Endothelial cell of umbilical vein (primary cell): ENCODE measurements around the gene TRAPPC12. TPM values are rescaled to one million over a fixed set of nuclear protein-coding genes. Genes with fewer than 3 reads are reported as not detected.

Experiments used
- BruUV-seq: library from RNA; stranded (reverse); fragments of 400-500 nt; replicated peaks from 2 replicates; lab custom pipeline; 2021; lab: Mats Ljungman, UMichigan
- CTCF ChIA-PET: fragments of 300-600, 350-600 bp; sonication (Branson Sonifier 250); formaldehyde crosslinking; loops from one replicate; lab custom pipeline; 2021; ENCODE audit warnings: antibody characterized with exemption, inconsistent platforms; lab: Charles Lee
- POLR2A ChIA-PET: fragments of 300-600, 350-600 bp; sonication (Branson Sonifier 250); formaldehyde crosslinking; loops from one replicate; lab custom pipeline; 2021; ENCODE audit warnings: antibody characterized with exemption, inconsistent platforms; lab: Charles Lee
- DNase-seq: peaks from one replicate; pipeline ENCODE4 v3.0.0-alpha.2; 2011; ENCODE audit warnings: low read depth, low spot score
- FAIRE-seq: peaks from 2 replicates; lab custom pipeline; 2011; peaks lifted over from hg19 to GRCh38; lab: Jason Lieb, UNC
- H2AFZ ChIP-seq: 2 replicates; pipeline ENCODE4 v1.6.0; 2012; ENCODE audit warnings: low read depth, low read length, control low read depth, inconsistent platforms
- H3K27ac ChIP-seq: 2 replicates; pipeline ENCODE4 v1.5.1; 2011; ENCODE audit warnings: low read depth, mild to moderate bottlenecking, control low read depth, low read length, moderate library complexity; ENCODE audit not compliant: insufficient read depth
- H3K27me3 ChIP-seq, 2 experiments: 2 replicates each; pipeline versions ENCODE4 v1.6.0 to v1.6.1; 2011; ENCODE audit warnings: low read length in 2 of 2, mixed read lengths in 1 of 2; ENCODE audit not compliant: control insufficient read depth in 2 of 2, insufficient read depth in 2 of 2
- H3K36me3 ChIP-seq, 2 experiments: 2 replicates in 1 of 2; 3 replicates in 1 of 2; pipeline ENCODE4 v1.5.1; 2011; ENCODE audit warnings: low read length in 2 of 2, mild to moderate bottlenecking in 1 of 2, moderate library complexity in 1 of 2; ENCODE audit not compliant: control insufficient read depth in 2 of 2, insufficient read depth in 2 of 2; ENCODE audit errors: extremely low read depth in 1 of 2
- H3K4me1 ChIP-seq: 3 replicates; pipeline ENCODE4 v1.5.1; 2011; ENCODE audit warnings: mild to moderate bottlenecking, low read length; ENCODE audit not compliant: control insufficient read depth, insufficient read depth; ENCODE audit errors: extremely low read depth
- H3K4me2 ChIP-seq: 2 replicates; pipeline ENCODE4 v1.6.1; 2011; ENCODE audit warnings: low read length, control low read depth, mixed read lengths; ENCODE audit not compliant: insufficient read depth
- H3K4me3 ChIP-seq, 3 experiments: fragments of 200-600 bp in 1 of 3; sonication (generic), shearing (Covaris generic) in 1 of 3; replicated peaks in 1 of 3; 2 replicates each; pipeline ENCODE4 v1.5.1; 2011 to 2016; ENCODE audit warnings: control low read depth in 3 of 3, low read length in 3 of 3, mild to moderate bottlenecking in 2 of 3, inconsistent platforms in 1 of 3, low read depth in 1 of 3, moderate library complexity in 1 of 3; ENCODE audit not compliant: insufficient read depth in 1 of 3
- H3K79me2 ChIP-seq: 2 replicates; pipeline ENCODE4 v1.6.0; 2012; ENCODE audit warnings: low read length, inconsistent platforms; ENCODE audit not compliant: control insufficient read depth, insufficient read depth
- H3K9ac ChIP-seq: replicated peaks from 2 replicates; pipeline ENCODE3; 2011; ENCODE audit warnings: low read length, control low read depth; ENCODE audit not compliant: insufficient read depth; ENCODE audit errors: extremely low read depth
- H3K9me1 ChIP-seq: replicated peaks from 3 replicates; pipeline ENCODE4 v1.6.0; 2011; ENCODE audit warnings: mild to moderate bottlenecking, low read length; ENCODE audit not compliant: control insufficient read depth, insufficient read depth; ENCODE audit errors: extremely low read depth
- H3K9me3 ChIP-seq: replicated peaks from 2 replicates; pipeline ENCODE4 v1.5.1; 2012; ENCODE audit warnings: low read length, inconsistent platforms; ENCODE audit not compliant: control insufficient read depth, insufficient read depth
- H4K20me1 ChIP-seq: replicated peaks from 2 replicates; pipeline ENCODE3; 2011; ENCODE audit warnings: mild to moderate bottlenecking, low read length; ENCODE audit not compliant: control insufficient read depth, insufficient read depth; ENCODE audit errors: extremely low read depth
- EZH2 ChIP-seq: IDR thresholded peaks from 2 replicates; pipeline ENCODE4 v1.6.1; 2012; ENCODE audit warnings: borderline replicate concordance, low read depth, mild to moderate bottlenecking, moderate library complexity, low read length, inconsistent platforms; ENCODE audit not compliant: severe bottlenecking
- FOS ChIP-seq: IDR thresholded peaks from 2 replicates; pipeline ENCODE4 v1.6.1; 2011; ENCODE audit warnings: mild to moderate bottlenecking, low read length, moderate library complexity, borderline replicate concordance; ENCODE audit not compliant: insufficient read depth
- JUN ChIP-seq: IDR thresholded peaks from 2 replicates; pipeline ENCODE4 v1.6.1; 2011; ENCODE audit warnings: borderline replicate concordance, low read depth; ENCODE audit not compliant: insufficient read length, insufficient read depth
- MYC ChIP-seq: IDR thresholded peaks from one replicate; pipeline ENCODE4 v1.6.1; 2011; ENCODE audit warnings: mild to moderate bottlenecking, low read depth, low read length
- POLR2AphosphoS5 ChIP-seq: IDR thresholded peaks from 2 replicates; pipeline ENCODE4 v1.6.1; 2012; ENCODE audit warnings: low read depth, mild to moderate bottlenecking, control low read depth, low read length, moderate library complexity; ENCODE audit not compliant: insufficient read depth
- dilution Hi-C: fragments of 300-500 bp; cut with MboI; formaldehyde crosslinking; loops from one replicate; pipeline ENCODE4 v1.15.0; 2019; ENCODE audit warnings: low sequenced_read_pairs; ENCODE audit not compliant: extremely low pct_ligation_motif_present
- intact Hi-C: fragments of 100-400 bp; cut with micrococcal nuclease; formaldehyde crosslinking; loops from one replicate; pipeline ENCODE4 v1.10.0; 2022
- polyA plus RNA-seq, 4 experiments: library from polyadenylated mRNA; depleted of rRNA in 3 of 4; stranded (reverse) in 3 of 4; unstranded in 1 of 4; fragments of >200 nt; gene quantifications; 2 replicates each; pipeline versions ENCODE4 v1.2.1 to v1.2.3, GENCODE V29; 2011 to 2012; ENCODE audit warnings: missing spikeins in 1 of 4
- total RNA-seq: library from RNA; stranded (reverse); gene quantifications from 2 replicates; pipeline ENCODE4 v1.2.3, GENCODE V29; 2021
- TF ChIP-seq, protein P1 (sequence below), 2 donors: IDR thresholded peaks; 1 replicate in 1 of 2; 2 replicates in 1 of 2; pipeline ENCODE4 v1.5.1; 2011; ENCODE audit warnings: low read length in 2 of 2, mild to moderate bottlenecking in 2 of 2, moderate library complexity in 2 of 2, control low read depth in 1 of 2, inconsistent platforms in 1 of 2, low read depth in 1 of 2; ENCODE audit not compliant: insufficient read depth in 1 of 2; ENCODE audit errors: extremely low read depth in 1 of 2

Gene TRAPPC12
- total and polyA plus RNA-seq, 2 donors (not counting 3 experiments of a cell fraction or from before 2014, with no cell fraction given), result 47.5 to 81.5 TPM

DNA sequence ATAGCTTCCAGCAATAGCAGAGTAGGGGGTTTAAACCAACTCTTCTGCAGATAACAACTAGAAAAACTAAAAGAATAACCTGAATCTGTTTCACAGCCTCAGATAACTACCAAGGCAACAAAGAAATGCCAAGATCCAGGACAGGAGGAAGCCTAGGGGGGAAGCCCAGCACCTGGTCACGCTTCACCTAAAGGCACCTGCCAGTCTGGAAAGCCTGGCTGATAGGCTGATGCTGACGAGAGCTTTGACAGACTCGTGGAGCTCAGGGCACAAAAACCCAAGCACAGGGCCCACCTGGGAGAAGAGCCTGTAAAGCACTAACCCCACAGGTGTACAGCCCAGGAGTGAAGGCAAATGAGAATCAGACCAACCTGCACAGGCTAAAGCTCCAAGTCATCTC lies 24.5 kb upstream of the TRAPPC12 start:
- Histone ChIP-seq H3K27ac (no peak overlapping the region), H3K79me2 (peaks cover 9% of the 10 kb centered on the region), H3K9ac (no peak overlapping the region), H2AFZ (no peak overlapping the region), H3K4me2 (no peak overlapping the region), H3K36me3 (peaks cover 2 to 3% of the 10 kb centered on the region in 2 experiments), H3K9me1 (no peaks in the 10 kb centered on the region), H3K4me3 (no peak overlapping the region), H3K4me1 (no peaks in the 10 kb centered on the region), H4K20me1 (no peaks in the 10 kb centered on the region), H3K27me3 (no peaks in the 10 kb centered on the region), H3K9me3 (no peaks in the 10 kb centered on the region)
- DNase-seq (no peak), FAIRE-seq (no peak)
- dilution Hi-C loops (no loop called here), intact Hi-C loops (no loop called here)
- ChIA-PET POLR2A (no interaction called here), CTCF (no interaction called here)
- no peak for TF ChIP-seq POLR2AphosphoS5
- no peak for TF ChIP-seq EZH2
- no peak for TF ChIP-seq JUN
- no peak for TF ChIP-seq FOS
- TF ChIP-seq, protein P1, sequence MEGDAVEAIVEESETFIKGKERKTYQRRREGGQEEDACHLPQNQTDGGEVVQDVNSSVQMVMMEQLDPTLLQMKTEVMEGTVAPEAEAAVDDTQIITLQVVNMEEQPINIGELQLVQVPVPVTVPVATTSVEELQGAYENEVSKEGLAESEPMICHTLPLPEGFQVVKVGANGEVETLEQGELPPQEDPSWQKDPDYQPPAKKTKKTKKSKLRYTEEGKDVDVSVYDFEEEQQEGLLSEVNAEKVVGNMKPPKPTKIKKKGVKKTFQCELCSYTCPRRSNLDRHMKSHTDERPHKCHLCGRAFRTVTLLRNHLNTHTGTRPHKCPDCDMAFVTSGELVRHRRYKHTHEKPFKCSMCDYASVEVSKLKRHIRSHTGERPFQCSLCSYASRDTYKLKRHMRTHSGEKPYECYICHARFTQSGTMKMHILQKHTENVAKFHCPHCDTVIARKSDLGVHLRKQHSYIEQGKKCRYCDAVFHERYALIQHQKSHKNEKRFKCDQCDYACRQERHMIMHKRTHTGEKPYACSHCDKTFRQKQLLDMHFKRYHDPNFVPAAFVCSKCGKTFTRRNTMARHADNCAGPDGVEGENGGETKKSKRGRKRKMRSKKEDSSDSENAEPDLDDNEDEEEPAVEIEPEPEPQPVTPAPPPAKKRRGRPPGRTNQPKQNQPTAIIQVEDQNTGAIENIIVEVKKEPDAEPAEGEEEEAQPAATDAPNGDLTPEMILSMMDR (IDR thresholded peaks at IDR 0.05; ENCODE audit: extremely low read depth in 1 of 2, insufficient read depth in 1 of 2, low read depth in 1 of 2, low read length in 2 of 2), result no peak
- TF ChIP-seq MYC, result no peak
- BruUV-seq, result no TSS peak
